ENCODE results near the gene SLCO3A1.

DNA sequence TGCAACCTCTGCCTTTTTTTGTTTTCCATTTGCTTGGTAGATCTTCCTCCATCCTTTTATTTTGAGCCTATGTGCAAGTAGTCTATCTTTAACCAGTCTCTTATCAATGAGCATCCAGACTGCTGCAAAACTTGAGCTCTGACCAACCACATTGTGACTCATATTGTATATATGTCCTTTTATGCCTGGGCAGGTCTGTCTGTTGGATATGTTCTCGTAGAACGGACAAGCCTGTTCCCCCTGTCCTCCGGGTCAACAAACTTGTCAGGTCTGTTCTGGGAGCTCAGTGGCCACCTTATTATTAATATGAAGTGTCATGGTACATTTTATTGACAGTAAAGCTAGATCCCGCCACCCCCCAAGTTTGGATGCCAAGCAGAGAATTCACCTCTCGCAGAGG lies 287.3 kb downstream of the SLCO3A1 start:
- TF ChIP-seq CTCF (IDR thresholded peaks at IDR 0.05; ENCODE audit: borderline replicate concordance, extremely low read depth, low read length, poor library complexity, severe bottlenecking) = no peak
- TF ChIP-seq EZH2 (IDR thresholded peaks at IDR 0.05; ENCODE audit: borderline replicate concordance, low read depth, low read length, severe bottlenecking) = no peak
